Kidney (tissue), 14 donors: ENCODE data around the gene LGR6. TPM values are rescaled to one million over a fixed set of nuclear protein-coding genes. Genes with fewer than 3 reads are reported as not detected.

Source experiments
- DNase-seq, 5 donors: peaks; one replicate each; pipeline ENCODE4 v3.0.0-alpha.2; 2013 to 2020
- FAIRE-seq: peaks from 2 replicates; lab custom pipeline; 2012; peaks lifted over from hg19 to GRCh38; lab: Jason Lieb, UNC
- H3K27ac ChIP-seq, 2 donors: one replicate each; pipeline ENCODE4 v1.7.0; 2013; ENCODE audit warnings: low read depth in 2 of 2, low read length in 2 of 2, inconsistent platforms in 1 of 2
- H3K27me3 ChIP-seq: one replicate; pipeline ENCODE4 v1.7.1; 2013; ENCODE audit warnings: low read length, inconsistent platforms; ENCODE audit not compliant: control insufficient read depth, insufficient read depth
- H3K36me3 ChIP-seq, 3 donors: one replicate each; pipeline versions ENCODE4 v1.7.0 to v1.7.1; 2013; ENCODE audit warnings: low read length in 3 of 3, control low read depth in 1 of 3, inconsistent platforms in 1 of 3; ENCODE audit not compliant: insufficient read depth in 3 of 3, control insufficient read depth in 2 of 3
- H3K4me1 ChIP-seq, 3 donors: one replicate each; pipeline versions ENCODE4 v1.7.0 to v1.7.1; 2013; ENCODE audit warnings: low read length in 3 of 3, inconsistent platforms in 1 of 3, low read depth in 1 of 3; ENCODE audit not compliant: control insufficient read depth in 2 of 3, insufficient read depth in 2 of 3
- H3K4me3 ChIP-seq, 3 donors: one replicate each; pipeline versions ENCODE4 v1.7.0 to v1.8.1; 2013; ENCODE audit warnings: low read length in 3 of 3, control low read depth in 1 of 3, inconsistent platforms in 1 of 3
- H3K9ac ChIP-seq, 3 donors: one replicate each; pipeline versions ENCODE4 v1.7.0 to v1.7.1; 2013; ENCODE audit warnings: low read length in 3 of 3, control low read depth in 1 of 3, inconsistent platforms in 1 of 3
- H3K9me3 ChIP-seq, 3 donors: one replicate each; pipeline versions ENCODE4 v1.7.0 to v1.7.1; 2013; ENCODE audit warnings: low read length in 3 of 3, control low read depth in 1 of 3, inconsistent platforms in 1 of 3; ENCODE audit not compliant: control insufficient read depth in 2 of 3, insufficient read depth in 1 of 3
- CTCF ChIP-seq: IDR thresholded peaks from 3 replicates; pipeline ENCODE4 v1.5.1; 2012; ENCODE audit warnings: mild to moderate bottlenecking, moderate library complexity, borderline replicate concordance; ENCODE audit not compliant: insufficient read depth; ENCODE audit errors: extremely low read depth
- intact Hi-C: fragments of 100-400 bp; cut with DNase I; formaldehyde crosslinking; loops from one replicate; pipeline ENCODE4 v1.11.1; 2022
- polyA plus RNA-seq: library from polyadenylated mRNA; stranded (reverse); fragments of 350-450 nt; fragmentation: Illumina TruSeq; extraction: RNeasy Lipid Tissue Mini Kit (QIAGEN cat#74804); gene quantifications from one replicate; pipeline ENCODE4 v1.2.3, GENCODE V29; 2014; ENCODE audit warnings: low read depth, low replicate concordance; ENCODE audit not compliant: insufficient read depth
- total RNA-seq: library from RNA; stranded (reverse); fragmentation: NEBNext Ultra II Directional; extraction: Animal tissue kit (Norgen Biotek cat#: 25700); gene quantifications from one replicate; pipeline ENCODE4 v1.2.1, GENCODE V29; 2021
- donor health status: control.
- donor health status: control.
- donor health status: control.
- donor health status: control.
- donor health status: control.
- donor health status: DM: yes; HTN: yes; CAD: no.
- donor health status: Normal renal cell carcinoma (clear cell type).

The LGR6 gene
- total and polyA plus RNA-seq, 2 donors from 2014 or later: 1.8 to 4.1 TPM

- H3K36me3 ChIP-seq: no peaks in the 10 kb centered on the region
- no peaks in the 10 kb centered on the region for H3K9me3 ChIP-seq
- no peak overlapping the region for H3K27ac ChIP-seq
- H3K9ac ChIP-seq: no peak overlapping the region
- no peak for TF ChIP-seq CTCF
- intact Hi-C loops: no loop called here
- DNase-seq: no peak
- H3K4me3 ChIP-seq: no peak overlapping the region
- FAIRE-seq: no peak
- no peaks in the 10 kb centered on the region for H3K27me3 ChIP-seq
- peaks cover 0 to 7% (median 0%) of the 10 kb centered on the region in 3 donors for H3K4me1 ChIP-seq
Observed at GRCh38 chr1:202156590-202156989, 37.0 kb upstream of the LGR6 start.

GRCh38 chr1:202157945-202158344 is 35.7 kb upstream of the LGR6 start:
- Histone ChIP-seq H3K27ac (no peak overlapping the region), H3K4me3 (no peak overlapping the region), H3K36me3 (no peaks in the 10 kb centered on the region), H3K4me1 (peaks cover 0 to 11% (median 3%) of the 10 kb centered on the region in 3 donors), H3K9ac (no peak overlapping the region), H3K9me3 (no peaks in the 10 kb centered on the region), H3K27me3 (no peaks in the 10 kb centered on the region)
- TF ChIP-seq CTCF: no peak
- FAIRE-seq (no peak), DNase-seq (no peak)
- intact Hi-C loops: no loop called here

GRCh38 chr1:202158810-202159533 is 34.6 kb upstream of the LGR6 start:
- no peaks in the 10 kb centered on the region for H3K36me3 ChIP-seq
- no peak overlapping the region for H3K4me3 ChIP-seq
- intact Hi-C loops: no loop called here
- no peaks in the 10 kb centered on the region for H3K27me3 ChIP-seq
- DNase-seq (peak in 2 of 5 donors; percentile 52 to 53), FAIRE-seq (no peak)
- H3K9me3 ChIP-seq: no peaks in the 10 kb centered on the region
- H3K9ac ChIP-seq: no peak overlapping the region
- no peak for TF ChIP-seq CTCF
- H3K27ac ChIP-seq: no peak overlapping the region
- peaks cover 0 to 19% (median 3%) of the 10 kb centered on the region in 3 donors for H3K4me1 ChIP-seq
